GM12875 (cell line): ENCODE results near the gene STAP2.
"Not testable (repeated sequence)": the region's sequence is repeated elsewhere in the genome, so short reads cannot be mapped to it uniquely, and the experiment has no call there.

Source experiments
- H3K4me3 ChIP-seq: one replicate; pipeline ENCODE4 v1.5.1; 2011; ENCODE audit warnings: low read depth, low read length, control low read depth
- CTCF ChIP-seq: IDR thresholded peaks from 2 replicates; pipeline ENCODE4 v1.5.1; 2011; ENCODE audit warnings: low read depth, mild to moderate bottlenecking, control low read depth, inconsistent platforms, low read length, moderate library complexity, borderline replicate concordance; ENCODE audit not compliant: insufficient read depth

STAP2 gene

DNA sequence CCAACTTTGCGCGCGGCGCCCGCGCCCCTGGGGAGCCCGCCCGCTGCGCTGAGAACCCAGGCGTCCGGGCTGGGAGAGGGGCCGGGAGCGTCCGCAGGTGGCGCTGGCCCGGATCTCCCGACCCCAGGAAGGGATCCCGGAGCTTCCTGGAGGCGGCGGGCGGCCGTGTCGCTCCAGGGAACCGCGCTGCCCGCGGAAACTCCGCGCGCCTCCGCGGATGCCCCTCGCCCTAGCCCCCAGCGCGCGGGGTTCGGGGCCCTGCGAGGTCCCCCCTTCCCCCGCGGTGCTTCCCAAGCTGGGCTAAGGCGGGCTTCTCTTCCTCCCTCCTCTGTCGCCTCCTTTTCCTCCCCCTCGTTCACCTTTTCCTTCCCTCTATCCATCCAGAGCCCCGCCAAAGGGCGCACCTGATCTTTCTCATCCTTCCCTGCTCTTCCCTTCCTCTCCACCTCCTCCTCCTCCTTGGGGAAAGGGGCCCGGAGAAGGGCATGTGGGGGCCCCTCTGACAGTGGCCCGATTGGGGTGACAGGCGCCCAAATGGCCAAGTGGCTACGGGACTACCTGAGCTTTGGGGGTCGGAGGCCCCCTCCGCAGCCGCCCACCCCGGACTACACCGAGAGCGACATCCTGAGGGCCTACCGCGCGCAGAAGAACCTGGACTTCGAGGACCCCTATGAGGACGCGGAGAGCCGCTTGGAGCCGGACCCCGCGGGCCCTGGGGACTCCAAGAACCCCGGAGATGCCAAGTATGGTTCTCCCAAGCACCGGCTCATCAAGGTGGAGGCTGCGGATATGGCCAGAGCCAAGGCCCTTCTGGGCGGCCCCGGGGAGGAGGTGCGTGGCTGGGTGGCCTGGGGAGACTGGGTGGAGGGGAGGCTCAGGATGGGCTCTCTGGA lies 58.9 kb downstream of the STAP2 start:
- TF ChIP-seq CTCF = no peak
- no peak overlapping the region for H3K4me3 ChIP-seq

GRCh38 chr19:4279267-4279529 lies 59.4 kb downstream of the STAP2 start:
- TF ChIP-seq CTCF = no peak
- no peak overlapping the region for H3K4me3 ChIP-seq

- TF ChIP-seq CTCF = no peak
- no peak within 1 kb of the TSS for H3K4me3 ChIP-seq
These were observed 60.0 kb downstream of the STAP2 start, which contains the start of gene SHD for GRCh38 chr19:4278419-4279266. Gene SHD, plus strand, starts transcription at chr19:4279266. Its CDS starts 798 bp downstream, at chr19:4280064.

- no peak for TF ChIP-seq CTCF
These were observed 60.6 kb downstream of the STAP2 start for GRCh38 chr19:4278010-4278409.

GRCh38 chr19:4277191-4277696 lies 61.4 kb downstream of the STAP2 start:
- H3K4me3 ChIP-seq = no peak overlapping the region
- no peak for TF ChIP-seq CTCF

More at GRCh38 chr19:4278010-4278409, 60.6 kb downstream of the STAP2 start:
- no peak overlapping the region for H3K4me3 ChIP-seq

- H3K4me3 ChIP-seq = not testable (repeated sequence)
These were observed 64.3 kb downstream of the STAP2 start for GRCh38 chr19:4274321-4274686.
